GM23338 (cell line): ENCODE data around the gene USP5. TPM values are rescaled to one million over a fixed set of nuclear protein-coding genes. Genes with fewer than 3 reads are reported as not detected.

Experiments
- CREB1 ChIP-seq: fragments of 250-450 bp; sonication (Bioruptor Pico); IDR thresholded peaks from 2 replicates; pipeline ENCODE4 v1.5.0; 2020; ENCODE audit warnings: low read depth, mild to moderate bottlenecking, moderate library complexity
- ETS1 ChIP-seq: IDR thresholded peaks from 2 replicates; pipeline ENCODE4 v1.6.1; 2016; ENCODE audit warnings: antibody characterized with exemption
- polyA plus RNA-seq: library from polyadenylated mRNA; unstranded; fragments of >200 nt; fragmentation: Nextera tagmentation; extraction: Ambion mirVana; gene quantifications from 2 replicates; pipeline ENCODE4 v1.2.1, GENCODE V29; 2016
- total RNA-seq: library from RNA; depleted of rRNA; stranded (reverse); fragments of >200 nt; shearing (Covaris generic); gene quantifications from 2 replicates; pipeline ENCODE4 v1.2.3, GENCODE V29; 2014
- TF ChIP-seq, protein P1 (sequence below): fragments of 250-450 bp; sonication (Bioruptor Pico); IDR thresholded peaks from 2 replicates; pipeline ENCODE4 v1.5.0; 2020; ENCODE audit warnings: mild to moderate bottlenecking, moderate library complexity
- TF ChIP-seq, protein P2 (sequence below), 2 experiments: fragments of 200-600 bp in 1 of 2; sonication (generic) in 1 of 2; conservative IDR thresholded peaks; 2 replicates each; pipeline versions ENCODE4 v1.5.1 to v1.6.1; 2016 to 2017; ENCODE audit warnings: antibody characterized with exemption in 2 of 2, low read depth in 2 of 2, mild to moderate bottlenecking in 2 of 2, moderate library complexity in 1 of 2

The USP5 gene
- total and polyA plus RNA-seq, 2 experiments from 2014 or later, result 35.1 to 109 TPM

DNA sequence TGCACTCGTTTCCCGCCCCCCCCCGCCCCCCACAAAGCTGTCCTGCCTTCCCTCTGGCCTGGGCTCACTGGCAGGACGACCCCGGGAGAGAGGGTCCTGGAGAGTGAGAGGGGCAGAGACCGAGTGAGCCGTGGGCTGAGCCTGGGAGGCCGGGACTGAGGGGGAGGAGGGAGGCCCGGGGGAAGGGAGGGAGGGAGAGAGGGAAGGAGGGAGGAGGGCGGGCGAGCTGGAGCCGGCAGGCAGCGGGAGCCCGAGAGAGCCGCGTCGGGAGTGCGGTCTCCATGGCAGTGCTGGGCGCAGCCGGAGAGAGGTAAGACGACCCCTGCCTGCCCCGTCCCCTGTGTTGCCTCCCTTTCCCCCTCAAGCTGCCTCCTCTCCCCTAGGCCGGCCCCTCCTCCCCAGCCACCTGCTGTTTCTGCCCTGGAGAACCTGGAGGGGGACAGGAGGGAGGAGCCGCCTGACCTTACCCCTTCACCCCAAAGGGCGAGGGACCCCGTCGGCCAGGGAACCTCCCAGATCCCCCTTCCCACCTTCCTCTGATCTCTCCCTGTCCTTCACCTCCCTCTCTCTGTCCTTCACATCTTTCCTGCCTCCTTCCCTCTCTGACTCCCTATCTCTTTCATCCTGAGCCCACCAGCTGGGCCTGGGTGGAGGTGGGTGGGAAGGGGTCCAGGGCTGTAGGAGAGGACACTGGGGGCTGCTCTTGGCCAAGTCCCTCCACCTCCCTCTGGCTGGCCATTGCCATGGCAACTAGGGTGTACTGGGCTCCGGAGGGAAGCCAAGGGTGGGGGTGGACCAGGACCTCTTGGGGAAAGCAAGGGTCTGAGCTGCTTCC lies 30.1 kb upstream of the USP5 start, which contains the start of gene GPR162 (continued):
- TF ChIP-seq, protein P1, sequence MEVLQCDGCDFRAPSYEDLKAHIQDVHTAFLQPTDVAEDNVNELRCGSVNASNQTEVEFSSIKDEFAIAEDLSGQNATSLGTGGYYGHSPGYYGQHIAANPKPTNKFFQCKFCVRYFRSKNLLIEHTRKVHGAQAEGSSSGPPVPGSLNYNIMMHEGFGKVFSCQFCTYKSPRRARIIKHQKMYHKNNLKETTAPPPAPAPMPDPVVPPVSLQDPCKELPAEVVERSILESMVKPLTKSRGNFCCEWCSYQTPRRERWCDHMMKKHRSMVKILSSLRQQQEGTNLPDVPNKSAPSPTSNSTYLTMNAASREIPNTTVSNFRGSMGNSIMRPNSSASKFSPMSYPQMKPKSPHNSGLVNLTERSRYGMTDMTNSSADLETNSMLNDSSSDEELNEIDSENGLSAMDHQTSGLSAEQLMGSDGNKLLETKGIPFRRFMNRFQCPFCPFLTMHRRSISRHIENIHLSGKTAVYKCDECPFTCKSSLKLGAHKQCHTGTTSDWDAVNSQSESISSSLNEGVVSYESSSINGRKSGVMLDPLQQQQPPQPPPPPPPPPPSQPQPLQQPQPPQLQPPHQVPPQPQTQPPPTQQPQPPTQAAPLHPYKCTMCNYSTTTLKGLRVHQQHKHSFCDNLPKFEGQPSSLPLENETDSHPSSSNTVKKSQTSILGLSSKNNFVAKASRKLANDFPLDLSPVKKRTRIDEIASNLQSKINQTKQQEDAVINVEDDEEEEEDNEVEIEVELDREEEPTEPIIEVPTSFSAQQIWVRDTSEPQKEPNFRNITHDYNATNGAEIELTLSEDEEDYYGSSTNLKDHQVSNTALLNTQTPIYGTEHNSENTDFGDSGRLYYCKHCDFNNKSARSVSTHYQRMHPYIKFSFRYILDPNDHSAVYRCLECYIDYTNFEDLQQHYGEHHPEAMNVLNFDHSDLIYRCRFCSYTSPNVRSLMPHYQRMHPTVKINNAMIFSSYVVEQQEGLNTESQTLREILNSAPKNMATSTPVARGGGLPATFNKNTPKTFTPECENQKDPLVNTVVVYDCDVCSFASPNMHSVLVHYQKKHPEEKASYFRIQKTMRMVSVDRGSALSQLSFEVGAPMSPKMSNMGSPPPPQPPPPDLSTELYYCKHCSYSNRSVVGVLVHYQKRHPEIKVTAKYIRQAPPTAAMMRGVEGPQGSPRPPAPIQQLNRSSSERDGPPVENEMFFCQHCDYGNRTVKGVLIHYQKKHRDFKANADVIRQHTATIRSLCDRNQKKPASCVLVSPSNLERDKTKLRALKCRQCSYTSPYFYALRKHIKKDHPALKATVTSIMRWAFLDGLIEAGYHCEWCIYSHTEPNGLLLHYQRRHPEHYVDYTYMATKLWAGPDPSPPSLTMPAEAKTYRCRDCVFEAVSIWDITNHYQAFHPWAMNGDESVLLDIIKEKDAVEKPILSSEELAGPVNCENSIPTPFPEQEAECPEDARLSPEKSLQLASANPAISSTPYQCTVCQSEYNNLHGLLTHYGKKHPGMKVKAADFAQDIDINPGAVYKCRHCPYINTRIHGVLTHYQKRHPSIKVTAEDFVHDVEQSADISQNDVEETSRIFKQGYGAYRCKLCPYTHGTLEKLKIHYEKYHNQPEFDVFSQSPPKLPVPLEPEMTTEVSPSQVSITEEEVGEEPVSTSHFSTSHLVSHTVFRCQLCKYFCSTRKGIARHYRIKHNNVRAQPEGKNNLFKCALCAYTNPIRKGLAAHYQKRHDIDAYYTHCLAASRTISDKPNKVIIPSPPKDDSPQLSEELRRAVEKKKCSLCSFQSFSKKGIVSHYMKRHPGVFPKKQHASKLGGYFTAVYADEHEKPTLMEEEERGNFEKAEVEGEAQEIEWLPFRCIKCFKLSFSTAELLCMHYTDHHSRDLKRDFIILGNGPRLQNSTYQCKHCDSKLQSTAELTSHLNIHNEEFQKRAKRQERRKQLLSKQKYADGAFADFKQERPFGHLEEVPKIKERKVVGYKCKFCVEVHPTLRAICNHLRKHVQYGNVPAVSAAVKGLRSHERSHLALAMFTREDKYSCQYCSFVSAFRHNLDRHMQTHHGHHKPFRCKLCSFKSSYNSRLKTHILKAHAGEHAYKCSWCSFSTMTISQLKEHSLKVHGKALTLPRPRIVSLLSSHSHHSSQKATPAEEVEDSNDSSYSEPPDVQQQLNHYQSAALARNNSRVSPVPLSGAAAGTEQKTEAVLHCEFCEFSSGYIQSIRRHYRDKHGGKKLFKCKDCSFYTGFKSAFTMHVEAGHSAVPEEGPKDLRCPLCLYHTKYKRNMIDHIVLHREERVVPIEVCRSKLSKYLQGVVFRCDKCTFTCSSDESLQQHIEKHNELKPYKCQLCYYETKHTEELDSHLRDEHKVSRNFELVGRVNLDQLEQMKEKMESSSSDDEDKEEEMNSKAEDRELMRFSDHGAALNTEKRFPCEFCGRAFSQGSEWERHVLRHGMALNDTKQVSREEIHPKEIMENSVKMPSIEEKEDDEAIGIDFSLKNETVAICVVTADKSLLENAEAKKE (CRISPR knock-in tag), result no peak
- TF ChIP-seq, protein P2, sequence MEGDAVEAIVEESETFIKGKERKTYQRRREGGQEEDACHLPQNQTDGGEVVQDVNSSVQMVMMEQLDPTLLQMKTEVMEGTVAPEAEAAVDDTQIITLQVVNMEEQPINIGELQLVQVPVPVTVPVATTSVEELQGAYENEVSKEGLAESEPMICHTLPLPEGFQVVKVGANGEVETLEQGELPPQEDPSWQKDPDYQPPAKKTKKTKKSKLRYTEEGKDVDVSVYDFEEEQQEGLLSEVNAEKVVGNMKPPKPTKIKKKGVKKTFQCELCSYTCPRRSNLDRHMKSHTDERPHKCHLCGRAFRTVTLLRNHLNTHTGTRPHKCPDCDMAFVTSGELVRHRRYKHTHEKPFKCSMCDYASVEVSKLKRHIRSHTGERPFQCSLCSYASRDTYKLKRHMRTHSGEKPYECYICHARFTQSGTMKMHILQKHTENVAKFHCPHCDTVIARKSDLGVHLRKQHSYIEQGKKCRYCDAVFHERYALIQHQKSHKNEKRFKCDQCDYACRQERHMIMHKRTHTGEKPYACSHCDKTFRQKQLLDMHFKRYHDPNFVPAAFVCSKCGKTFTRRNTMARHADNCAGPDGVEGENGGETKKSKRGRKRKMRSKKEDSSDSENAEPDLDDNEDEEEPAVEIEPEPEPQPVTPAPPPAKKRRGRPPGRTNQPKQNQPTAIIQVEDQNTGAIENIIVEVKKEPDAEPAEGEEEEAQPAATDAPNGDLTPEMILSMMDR (conservative IDR thresholded peaks at IDR 0.05; ENCODE audit: low read depth in 2 of 2), result no peak
- TF ChIP-seq CREB1 (CRISPR knock-in tag), result no peak
- TF ChIP-seq ETS1, result no peak
